Retinal pigment epithelial cell (primary cell): ENCODE data around the gene TOR2A.

ENCODE experiments used
- DNase-seq: peaks from one replicate; pipeline ENCODE4 v3.0.0-alpha.2; 2010; ENCODE audit warnings: low read depth
- H3K4me3 ChIP-seq: 2 replicates; pipeline ENCODE4 v1.5.1; 2011; ENCODE audit warnings: mild to moderate bottlenecking, low read length, control low read depth, moderate library complexity
- TF ChIP-seq, protein P1 (sequence below): conservative IDR thresholded peaks from 2 replicates; pipeline ENCODE4 v1.5.1; 2011; ENCODE audit warnings: low read depth, low read length, control low read depth, inconsistent platforms

Gene TOR2A

DNA sequence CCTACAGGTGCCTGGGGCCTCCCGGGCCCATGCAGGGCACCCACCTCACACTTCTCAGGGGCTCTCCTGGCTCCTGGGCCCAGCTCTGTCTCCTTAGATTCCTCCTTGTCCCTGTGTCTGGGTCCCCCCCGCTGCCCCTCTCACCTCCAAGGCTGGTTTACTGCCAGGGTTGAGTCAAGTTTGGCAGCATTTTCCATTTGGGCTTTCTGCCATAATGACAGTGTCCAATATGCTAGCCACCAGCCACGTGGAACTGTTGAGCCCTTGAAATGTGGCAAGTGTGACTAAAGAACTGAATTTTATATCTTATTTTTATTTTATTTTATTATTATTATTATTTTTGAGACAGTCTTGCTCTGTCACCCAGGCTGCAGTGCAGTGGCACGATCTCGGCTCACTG lies 17.3 kb downstream of the TOR2A start:
- TF ChIP-seq, protein P1, sequence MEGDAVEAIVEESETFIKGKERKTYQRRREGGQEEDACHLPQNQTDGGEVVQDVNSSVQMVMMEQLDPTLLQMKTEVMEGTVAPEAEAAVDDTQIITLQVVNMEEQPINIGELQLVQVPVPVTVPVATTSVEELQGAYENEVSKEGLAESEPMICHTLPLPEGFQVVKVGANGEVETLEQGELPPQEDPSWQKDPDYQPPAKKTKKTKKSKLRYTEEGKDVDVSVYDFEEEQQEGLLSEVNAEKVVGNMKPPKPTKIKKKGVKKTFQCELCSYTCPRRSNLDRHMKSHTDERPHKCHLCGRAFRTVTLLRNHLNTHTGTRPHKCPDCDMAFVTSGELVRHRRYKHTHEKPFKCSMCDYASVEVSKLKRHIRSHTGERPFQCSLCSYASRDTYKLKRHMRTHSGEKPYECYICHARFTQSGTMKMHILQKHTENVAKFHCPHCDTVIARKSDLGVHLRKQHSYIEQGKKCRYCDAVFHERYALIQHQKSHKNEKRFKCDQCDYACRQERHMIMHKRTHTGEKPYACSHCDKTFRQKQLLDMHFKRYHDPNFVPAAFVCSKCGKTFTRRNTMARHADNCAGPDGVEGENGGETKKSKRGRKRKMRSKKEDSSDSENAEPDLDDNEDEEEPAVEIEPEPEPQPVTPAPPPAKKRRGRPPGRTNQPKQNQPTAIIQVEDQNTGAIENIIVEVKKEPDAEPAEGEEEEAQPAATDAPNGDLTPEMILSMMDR: no peak

DNA sequence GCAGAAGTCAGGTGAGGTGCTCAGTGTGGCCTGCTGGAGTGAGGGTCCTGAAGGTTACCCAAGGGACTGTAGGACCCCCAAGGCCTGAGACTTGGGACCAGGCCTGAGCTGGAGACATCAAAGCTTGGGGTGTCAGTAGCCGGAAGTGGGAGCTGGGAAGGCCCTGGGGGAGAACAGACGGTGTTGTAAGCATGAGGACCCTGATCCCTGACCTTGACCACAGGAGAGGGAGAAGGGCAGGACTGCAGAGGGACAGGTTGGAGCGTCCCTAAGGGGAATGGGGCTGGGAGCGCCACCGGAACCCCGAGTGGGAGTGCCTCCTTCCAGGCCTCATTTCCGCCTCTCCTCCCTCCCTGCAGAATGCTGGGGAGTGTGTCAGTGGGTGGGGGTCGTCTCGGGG lies 18.7 kb downstream of the TOR2A start:
- DNase-seq: no peak
- H3K4me3 ChIP-seq: no peak overlapping the region
- TF ChIP-seq, protein P1: no peak

More for the DNA sequence above, 17.3 kb downstream of the TOR2A start:
- no peak for DNase-seq
- no peak overlapping the region for H3K4me3 ChIP-seq

DNA sequence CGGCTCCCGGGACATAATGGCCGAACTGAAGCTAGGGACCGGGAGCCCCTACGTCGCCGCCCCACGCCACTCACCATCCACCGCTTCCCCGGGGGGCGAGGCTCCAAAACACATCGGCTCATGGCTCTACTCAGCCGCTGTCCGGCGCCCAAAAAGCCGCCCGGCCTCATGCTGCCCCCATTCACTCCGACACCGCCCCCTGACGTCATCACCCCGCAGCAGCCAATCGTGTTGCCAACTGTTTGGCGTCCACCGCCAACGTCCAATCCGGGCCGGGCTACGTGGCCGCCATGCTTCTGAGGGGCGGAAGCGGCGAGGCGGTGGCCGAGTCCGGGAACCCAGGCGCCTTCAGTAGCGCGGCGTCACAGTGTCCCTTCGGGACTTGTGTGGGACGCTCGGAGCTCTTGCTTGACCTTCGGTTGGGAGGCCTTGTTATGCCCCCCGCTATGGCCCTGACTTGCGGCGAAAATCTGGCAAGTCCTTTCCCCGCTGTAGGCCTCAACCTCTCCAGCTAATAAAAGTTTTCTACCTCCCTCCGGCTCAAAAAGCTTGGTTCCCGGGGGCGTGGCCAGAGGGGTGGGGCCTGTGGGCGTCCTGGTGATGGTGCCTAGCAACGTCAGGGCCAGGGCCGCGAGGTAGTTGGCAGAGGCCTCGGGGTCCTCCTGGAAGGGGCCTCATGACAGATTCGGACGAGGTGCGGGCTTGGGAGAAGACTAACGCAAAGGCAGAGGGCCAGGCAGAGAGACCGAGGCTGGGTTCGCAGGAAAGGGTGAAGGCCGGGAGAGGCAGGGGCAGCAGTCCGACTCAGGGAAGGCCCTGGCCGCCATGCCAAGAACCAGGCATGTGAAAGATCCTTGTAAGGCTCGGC lies 19.4 kb downstream of the TOR2A start, which contains the start of the genes PTRH1 and TTC16:
Gene PTRH1 (minus strand): TSS at position 194 of the 868 bp plus-strand sequence. CDS start 24 bp downstream, at position 170.
Gene TTC16 (plus strand): TSS at position 610 of the 868 bp plus-strand sequence. CDS start 67 bp downstream, at position 677.
- DNase-seq: peak; percentile 67
- peak within 1 kb of the TSS; percentile 88 for H3K4me3 ChIP-seq
- TF ChIP-seq, protein P1: no peak

DNA sequence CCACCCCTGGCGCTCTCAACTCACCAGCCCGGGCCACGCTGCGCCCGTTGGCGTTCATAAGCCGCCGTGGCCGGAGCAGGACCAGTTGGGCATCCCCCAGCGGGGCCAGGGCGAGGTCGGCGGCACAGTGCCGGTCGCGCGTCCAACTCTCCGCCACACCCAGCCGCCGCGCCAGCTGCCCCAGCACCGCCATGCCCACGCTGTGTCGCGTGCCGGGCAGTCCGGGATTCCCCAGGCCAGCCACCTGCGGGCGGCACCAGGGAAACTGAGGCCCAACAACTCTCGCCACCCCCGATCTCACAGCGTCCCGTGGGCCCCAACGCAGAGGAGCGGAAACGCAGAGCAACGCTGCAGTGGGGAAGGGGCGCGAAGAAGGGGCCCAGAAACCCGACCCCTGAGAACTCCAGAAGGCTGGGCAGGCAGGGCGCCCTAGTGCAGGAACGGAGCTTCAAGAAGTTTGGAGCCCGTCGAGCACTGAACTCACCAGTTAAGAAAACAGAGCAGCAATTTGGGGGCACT lies 20.1 kb downstream of the TOR2A start:
- no peak for DNase-seq
- H3K4me3 ChIP-seq: peak overlapping the region; percentile 88
- TF ChIP-seq, protein P1: no peak

DNA sequence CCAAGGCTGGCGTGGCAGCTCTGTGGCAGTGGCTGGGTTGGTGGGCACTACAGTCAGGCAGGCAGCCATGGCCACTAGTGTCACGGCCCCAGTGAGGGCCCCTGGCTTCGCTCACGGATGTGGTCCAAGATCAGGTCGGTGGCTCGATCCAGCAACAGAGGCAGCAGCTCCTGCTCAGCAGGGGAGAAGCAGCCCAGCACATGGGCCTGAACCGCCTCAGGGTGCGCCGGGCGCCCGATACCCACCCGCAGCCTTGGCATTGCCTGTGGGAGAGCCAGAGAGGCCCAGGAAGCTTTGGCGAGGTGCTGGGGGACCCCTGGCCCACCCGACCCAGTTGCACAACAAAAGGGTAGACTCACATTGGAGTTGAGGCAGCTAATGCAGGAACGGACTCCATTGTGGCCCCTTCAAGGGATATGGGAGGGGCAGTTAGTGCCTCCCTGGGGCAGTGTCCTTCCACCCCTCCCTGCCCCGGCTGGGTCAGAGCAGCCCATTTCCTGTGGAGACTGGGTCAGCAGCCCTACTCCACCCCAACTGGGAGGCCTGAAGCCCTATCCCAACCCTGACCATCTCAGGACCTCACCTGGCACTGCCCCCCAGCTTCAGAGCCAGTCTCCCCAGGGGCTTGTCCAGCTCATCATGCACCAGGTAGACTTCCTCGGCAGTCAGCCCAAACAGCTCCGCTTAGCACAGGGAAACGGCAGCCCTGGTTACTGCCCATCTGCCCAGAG lies 20.9 kb downstream of the TOR2A start:
- TF ChIP-seq, protein P1: no peak
- no peak for DNase-seq
- peak overlapping the region; percentile 88 for H3K4me3 ChIP-seq

DNA sequence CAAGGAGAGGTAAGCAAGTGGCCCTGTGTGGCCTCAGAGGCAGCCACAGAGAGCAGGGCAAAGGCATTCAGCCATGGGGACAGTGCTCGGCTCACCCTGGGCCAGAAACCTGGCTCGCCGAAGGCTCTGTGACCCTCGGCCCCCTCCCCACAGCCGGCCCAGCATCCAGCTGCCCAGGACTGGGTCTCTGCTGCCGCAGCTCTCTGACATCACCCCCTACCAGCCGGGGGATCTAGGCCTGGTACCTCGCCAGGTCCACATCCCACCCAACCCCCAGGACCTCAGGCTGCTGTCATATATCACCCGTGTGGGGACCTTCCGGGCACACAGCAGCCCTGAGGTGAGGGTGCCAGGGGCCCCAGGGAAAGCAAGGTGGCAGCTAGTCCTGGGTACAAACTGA lies 22.2 kb downstream of the TOR2A start:
- TF ChIP-seq, protein P1: no peak
- no peak for DNase-seq

More for the DNA sequence above, 22.2 kb downstream of the TOR2A start:
- no peak overlapping the region for H3K4me3 ChIP-seq
